ENCODE data around the gene LMNB1.
"Not testable (repeated sequence)": the region's sequence is repeated elsewhere in the genome, so short reads cannot be mapped to it uniquely, and the experiment has no call there.

The LMNB1 gene

DNA sequence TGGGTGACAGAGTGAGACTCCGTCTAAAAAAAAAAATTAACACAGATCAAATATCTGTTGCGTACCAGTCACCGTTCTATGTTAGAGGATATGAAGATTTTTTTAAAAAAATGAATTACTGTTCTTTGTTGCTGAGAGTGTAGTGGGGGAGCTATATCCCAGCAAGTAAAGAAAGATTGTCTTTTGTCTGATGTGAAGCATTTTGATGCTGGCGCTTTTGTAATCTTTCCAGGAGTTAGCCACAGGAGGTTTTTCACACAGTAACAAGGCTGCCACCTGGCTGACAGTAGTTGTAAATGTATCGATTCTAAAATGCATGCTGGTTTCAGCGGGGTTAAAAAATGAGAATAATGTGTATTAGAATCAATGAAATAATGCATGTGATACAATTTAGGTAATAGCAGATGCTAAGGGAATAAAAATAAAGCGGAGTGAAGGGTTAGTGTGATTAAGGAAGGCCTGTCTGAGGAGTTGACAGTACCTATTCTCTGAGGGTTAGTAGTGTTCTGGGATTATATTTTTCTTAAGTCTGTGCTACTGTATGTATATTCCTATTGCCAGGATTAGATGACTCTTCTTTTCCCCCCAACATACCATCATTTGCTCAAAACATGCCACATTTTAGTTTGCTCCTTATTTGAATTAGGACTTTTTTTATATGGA lies 3.4 kb downstream of the LMNB1 start:
- TF ChIP-seq, protein P1, sequence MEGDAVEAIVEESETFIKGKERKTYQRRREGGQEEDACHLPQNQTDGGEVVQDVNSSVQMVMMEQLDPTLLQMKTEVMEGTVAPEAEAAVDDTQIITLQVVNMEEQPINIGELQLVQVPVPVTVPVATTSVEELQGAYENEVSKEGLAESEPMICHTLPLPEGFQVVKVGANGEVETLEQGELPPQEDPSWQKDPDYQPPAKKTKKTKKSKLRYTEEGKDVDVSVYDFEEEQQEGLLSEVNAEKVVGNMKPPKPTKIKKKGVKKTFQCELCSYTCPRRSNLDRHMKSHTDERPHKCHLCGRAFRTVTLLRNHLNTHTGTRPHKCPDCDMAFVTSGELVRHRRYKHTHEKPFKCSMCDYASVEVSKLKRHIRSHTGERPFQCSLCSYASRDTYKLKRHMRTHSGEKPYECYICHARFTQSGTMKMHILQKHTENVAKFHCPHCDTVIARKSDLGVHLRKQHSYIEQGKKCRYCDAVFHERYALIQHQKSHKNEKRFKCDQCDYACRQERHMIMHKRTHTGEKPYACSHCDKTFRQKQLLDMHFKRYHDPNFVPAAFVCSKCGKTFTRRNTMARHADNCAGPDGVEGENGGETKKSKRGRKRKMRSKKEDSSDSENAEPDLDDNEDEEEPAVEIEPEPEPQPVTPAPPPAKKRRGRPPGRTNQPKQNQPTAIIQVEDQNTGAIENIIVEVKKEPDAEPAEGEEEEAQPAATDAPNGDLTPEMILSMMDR (conservative IDR thresholded peaks at IDR 0.05; ENCODE audit: low read length): peak; percentile 61
- TF ChIP-seq EZH2phosphoT487 (IDR thresholded peaks at IDR 0.05; ENCODE audit: borderline replicate concordance): no peak
- Histone ChIP-seq H3K4me1 (ENCODE audit: insufficient read depth, low read length, poor library complexity, severe bottlenecking) (peaks cover 13% of the 10 kb centered on the region), H3K36me3 (ENCODE audit: insufficient read depth, low read length) (no peaks in the 10 kb centered on the region), H3K27me3 (ENCODE audit: insufficient read depth, low read length, poor library complexity, severe bottlenecking) (peaks cover 8% of the 10 kb centered on the region), H2AFZ (ENCODE audit: low read length) (no peak overlapping the region), H3K4me3 (ENCODE audit: low read length, poor library complexity, severe bottlenecking) (peak overlapping the region; percentile 96), H3K79me2 (ENCODE audit: insufficient read depth, low read length) (peaks cover 88% of the 10 kb centered on the region), H3K9ac (ENCODE audit: low read depth, low read length, poor library complexity, severe bottlenecking) (peak overlapping the region; percentile 100), H4K20me1 (ENCODE audit: insufficient read depth, low read length, poor library complexity, severe bottlenecking) (peaks cover 48% of the 10 kb centered on the region), H3K4me2 (ENCODE audit: low read depth, low read length, poor library complexity, severe bottlenecking) (peak overlapping the region; percentile 85), H3K9me2 (replicated peaks; ENCODE audit: low read depth, low read length) (no peaks in the 10 kb centered on the region), H3K9me3 (ENCODE audit: insufficient read depth, low read depth, low read length) (no peaks in the 10 kb centered on the region), H3F3A (ENCODE audit: low read depth) (no peaks in the 10 kb centered on the region)

DNA sequence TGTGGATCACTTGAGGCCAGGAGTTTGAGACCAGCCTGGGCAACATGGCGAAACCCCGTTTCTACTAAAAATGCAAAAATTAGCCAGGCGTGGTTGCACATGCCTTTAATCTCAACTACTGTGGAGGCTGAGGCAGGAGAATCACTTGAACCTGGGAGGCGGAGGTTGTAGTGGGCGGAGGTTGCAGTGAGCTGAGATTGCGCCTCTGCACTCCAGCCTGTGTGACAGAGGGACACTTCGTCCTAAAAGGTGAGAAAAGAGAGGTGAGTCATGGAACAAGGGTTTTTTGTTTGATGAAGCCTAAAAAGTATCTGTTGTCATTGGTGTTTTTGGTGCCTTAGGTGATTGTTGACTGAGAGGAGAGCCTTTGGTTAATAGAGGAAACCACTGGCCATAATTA lies 11.5 kb downstream of the LMNB1 start:
- not testable (repeated sequence) for H3K9me3 ChIP-seq (ENCODE audit: insufficient read depth, low read depth, low read length); H3K27me3 ChIP-seq (ENCODE audit: insufficient read depth, low read length, poor library complexity, severe bottlenecking); H3K9ac ChIP-seq (ENCODE audit: low read depth, low read length, poor library complexity, severe bottlenecking); H3K9me2 ChIP-seq (replicated peaks; ENCODE audit: low read depth, low read length); H3F3A ChIP-seq (ENCODE audit: low read depth); H3K4me1 ChIP-seq (ENCODE audit: insufficient read depth, low read length, poor library complexity, severe bottlenecking); H2AFZ ChIP-seq (ENCODE audit: low read length); H3K4me3 ChIP-seq (ENCODE audit: low read length, poor library complexity, severe bottlenecking); H3K36me3 ChIP-seq (ENCODE audit: insufficient read depth, low read length)
- Histone ChIP-seq H3K79me2 (ENCODE audit: insufficient read depth, low read length) (peaks cover 97% of the 10 kb centered on the region), H4K20me1 (ENCODE audit: insufficient read depth, low read length, poor library complexity, severe bottlenecking) (peaks cover 64% of the 10 kb centered on the region), H3K4me2 (ENCODE audit: low read depth, low read length, poor library complexity, severe bottlenecking) (peak overlapping the region; percentile 53)

DNA sequence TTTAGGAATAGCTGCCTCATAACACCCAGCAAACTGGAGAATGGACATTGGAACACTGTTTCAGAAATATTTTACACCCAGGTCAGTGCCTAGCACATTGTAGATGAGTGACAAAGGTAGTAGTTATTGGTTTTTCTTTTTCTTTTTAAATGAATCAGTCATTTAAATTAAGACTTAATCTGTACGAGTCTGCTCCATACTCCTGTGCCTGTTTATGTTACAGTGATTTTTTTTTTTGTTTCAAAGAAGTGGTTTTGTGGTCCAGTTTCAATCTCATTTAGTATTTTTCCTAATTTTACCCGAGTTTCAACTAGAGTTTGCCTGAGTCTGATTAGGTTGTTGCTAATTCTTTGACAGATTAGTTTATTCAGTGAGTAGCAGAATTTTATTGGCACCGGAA lies 16.2 kb downstream of the LMNB1 start:
- H2AFZ ChIP-seq (ENCODE audit: low read length): no peak overlapping the region
- H4K20me1 ChIP-seq (ENCODE audit: insufficient read depth, low read length, poor library complexity, severe bottlenecking): peaks cover 67% of the 10 kb centered on the region
- no peak overlapping the region for H3K4me2 ChIP-seq (ENCODE audit: low read depth, low read length, poor library complexity, severe bottlenecking)
- H3K79me2 ChIP-seq (ENCODE audit: insufficient read depth, low read length): peaks cover 100% of the 10 kb centered on the region
- H3K4me3 ChIP-seq (ENCODE audit: low read length, poor library complexity, severe bottlenecking): no peak overlapping the region
- H3K9ac ChIP-seq (ENCODE audit: low read depth, low read length, poor library complexity, severe bottlenecking): no peak overlapping the region
- no peaks in the 10 kb centered on the region for H3K9me2 ChIP-seq (replicated peaks; ENCODE audit: low read depth, low read length)
- TF ChIP-seq, protein P1 (conservative IDR thresholded peaks at IDR 0.05; ENCODE audit: low read length): no peak
- no peak for TF ChIP-seq EZH2phosphoT487 (IDR thresholded peaks at IDR 0.05; ENCODE audit: borderline replicate concordance)
- peaks cover 3% of the 10 kb centered on the region for H3K4me1 ChIP-seq (ENCODE audit: insufficient read depth, low read length, poor library complexity, severe bottlenecking)
- no peaks in the 10 kb centered on the region for H3K9me3 ChIP-seq (ENCODE audit: insufficient read depth, low read depth, low read length)
- H3K36me3 ChIP-seq (ENCODE audit: insufficient read depth, low read length): peaks cover 4% of the 10 kb centered on the region; the same call in 1 of the 2 replicates
- no peaks in the 10 kb centered on the region for H3F3A ChIP-seq (ENCODE audit: low read depth)
- no peaks in the 10 kb centered on the region for H3K27me3 ChIP-seq (ENCODE audit: insufficient read depth, low read length, poor library complexity, severe bottlenecking)

DNA sequence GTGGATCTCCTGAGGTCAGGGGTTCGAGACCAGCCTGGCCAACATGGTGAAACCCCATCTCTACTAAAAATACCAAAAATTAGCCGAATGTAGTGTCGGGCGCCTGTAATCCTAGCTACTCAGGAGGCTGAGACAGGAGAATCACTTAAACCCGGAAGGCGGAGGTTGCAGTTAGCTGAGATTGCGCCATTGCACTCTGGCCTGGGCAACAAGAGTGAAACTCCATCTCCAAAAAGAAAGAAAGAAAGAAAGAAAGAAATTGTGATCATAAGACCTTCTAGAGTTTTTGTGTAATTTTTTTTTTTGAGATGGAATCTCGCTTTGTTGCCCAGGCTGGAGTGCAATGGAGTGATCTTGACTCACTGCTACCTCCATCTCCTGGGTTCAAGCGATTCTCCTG lies 16.7 kb downstream of the LMNB1 start:
- peaks cover 69% of the 10 kb centered on the region for H4K20me1 ChIP-seq (ENCODE audit: insufficient read depth, low read length, poor library complexity, severe bottlenecking)

More for the DNA sequence above, 16.7 kb downstream of the LMNB1 start:
- H2AFZ ChIP-seq (ENCODE audit: low read length); H3K9me2 ChIP-seq (replicated peaks; ENCODE audit: low read depth, low read length); H3K4me1 ChIP-seq (ENCODE audit: insufficient read depth, low read length, poor library complexity, severe bottlenecking); H3K9me3 ChIP-seq (ENCODE audit: insufficient read depth, low read depth, low read length); H3K4me3 ChIP-seq (ENCODE audit: low read length, poor library complexity, severe bottlenecking); H3F3A ChIP-seq (ENCODE audit: low read depth); H3K36me3 ChIP-seq (ENCODE audit: insufficient read depth, low read length); H3K4me2 ChIP-seq (ENCODE audit: low read depth, low read length, poor library complexity, severe bottlenecking); H3K27me3 ChIP-seq (ENCODE audit: insufficient read depth, low read length, poor library complexity, severe bottlenecking); H3K9ac ChIP-seq (ENCODE audit: low read depth, low read length, poor library complexity, severe bottlenecking): not testable (repeated sequence)
- H3K79me2 ChIP-seq (ENCODE audit: insufficient read depth, low read length): peaks cover 100% of the 10 kb centered on the region

Measured in Loucy (cell line).